ENCODE data around the gene AKNA.
A peak's percentile ranks its signal among the peaks of the same experiment; 100 is the strongest.

The AKNA gene

DNA sequence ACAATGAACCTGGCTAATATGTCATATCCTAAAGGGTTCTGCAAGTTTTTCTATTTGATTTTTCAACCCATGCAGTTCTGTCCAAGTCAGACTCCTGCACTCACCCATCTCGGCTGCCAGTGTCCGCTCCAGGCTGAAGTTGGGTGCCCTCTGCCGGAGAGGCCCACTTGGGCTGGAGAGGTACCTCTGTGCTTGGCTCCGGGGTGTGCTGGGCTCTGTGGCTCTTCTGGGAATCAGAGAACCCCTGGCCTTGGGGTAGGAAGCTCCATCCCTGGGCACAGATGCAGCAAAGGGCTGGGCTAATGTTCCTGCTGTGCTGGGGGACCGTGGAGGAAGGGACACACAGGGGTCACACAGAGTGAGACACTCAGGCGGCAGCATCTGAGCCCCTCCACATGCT, 32.0 kb downstream of the AKNA start:
- no peak for DNase-seq

DNA sequence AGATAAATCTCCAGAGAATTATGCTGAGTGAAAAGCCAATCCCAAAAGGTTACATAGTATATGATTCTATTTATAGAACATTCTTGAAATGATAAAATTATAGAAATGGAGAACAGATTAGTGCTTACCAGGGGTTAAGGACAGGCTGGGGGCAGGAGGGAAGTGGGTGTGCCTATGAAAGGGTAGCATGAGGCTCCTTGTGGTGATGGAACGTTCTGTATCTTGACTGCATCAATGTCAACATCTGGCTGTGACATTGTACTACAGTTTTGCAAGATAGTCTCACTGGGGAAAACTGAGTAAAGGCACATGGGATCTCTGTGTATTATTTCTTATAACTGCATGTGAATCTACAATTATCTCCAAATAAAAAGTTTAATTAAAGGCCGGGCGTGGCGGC, 35.9 kb downstream of the AKNA start:
- no peak for DNase-seq

DNA sequence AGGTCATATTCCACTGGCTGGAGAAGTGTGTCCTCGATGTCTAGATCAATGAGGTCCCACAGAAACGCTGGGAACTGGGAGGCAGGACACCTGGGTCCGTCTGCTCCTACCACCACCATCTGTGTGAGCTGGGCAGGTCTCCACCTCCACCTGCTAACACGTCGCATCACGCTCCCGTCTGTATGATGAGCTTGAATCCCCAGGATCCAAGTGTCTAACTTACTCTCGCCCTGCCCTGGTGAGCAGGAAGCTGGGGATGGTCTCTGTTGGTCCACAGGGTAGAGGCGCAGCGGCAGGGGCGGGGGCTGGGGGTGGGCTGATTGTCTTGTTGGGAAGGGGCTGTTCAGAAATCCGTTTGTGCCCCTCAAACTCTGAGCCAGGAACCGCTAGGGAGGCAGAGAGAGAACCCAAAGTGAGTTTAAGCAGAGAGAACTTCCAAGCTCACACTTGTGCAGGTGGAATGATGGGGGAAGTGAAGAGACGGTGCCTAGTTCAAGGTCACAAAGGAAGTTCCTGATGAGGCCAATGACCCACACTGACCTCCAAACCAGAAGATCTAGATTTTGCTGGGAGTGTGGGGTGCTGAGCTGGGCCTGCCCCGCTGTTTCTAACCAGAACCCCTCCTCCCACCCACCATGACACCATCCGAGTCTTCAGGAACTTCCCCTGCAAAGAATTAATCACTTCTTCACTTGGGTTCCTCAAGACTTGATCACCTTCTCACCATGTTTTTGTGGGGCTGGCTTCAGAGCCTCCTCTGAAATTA, 37.0 kb downstream of the AKNA start:
- DNase-seq: no peak

DNA sequence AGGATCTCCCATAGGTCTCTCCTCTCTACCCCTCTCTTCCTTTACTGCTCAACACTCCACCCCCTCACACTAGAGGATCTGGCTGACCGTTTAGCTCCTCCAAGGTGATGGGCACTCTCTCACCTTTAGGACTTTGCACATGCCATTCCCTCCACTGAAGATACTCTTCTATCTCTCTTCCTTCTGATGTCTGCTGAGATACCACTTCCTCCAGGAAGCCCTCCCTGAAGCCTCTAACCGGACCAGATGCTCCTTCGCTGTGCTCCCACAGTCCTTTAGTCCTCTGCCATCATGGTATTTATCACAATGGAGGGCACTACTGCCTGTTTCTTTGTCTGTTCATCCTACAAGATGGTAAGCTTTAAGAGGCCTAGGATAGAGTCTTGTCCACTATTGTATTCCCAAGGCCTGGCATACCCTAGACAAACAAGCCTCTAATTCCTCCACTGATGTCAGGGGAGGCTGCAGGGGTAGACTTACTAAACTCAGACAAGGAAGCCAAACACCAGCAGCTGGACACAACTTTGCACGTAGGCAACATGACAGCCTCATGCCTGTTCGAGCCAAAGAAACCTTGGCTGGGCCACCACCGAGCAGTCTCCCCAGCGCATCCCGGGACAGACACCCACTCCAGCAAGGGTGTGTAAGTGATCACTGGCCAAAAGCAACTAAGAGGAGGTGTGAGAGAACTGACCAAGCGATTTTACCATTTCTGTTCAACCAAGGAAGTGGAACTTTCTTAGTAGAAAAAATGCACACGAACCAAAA, 37.9 kb downstream of the AKNA start:
- DNase-seq: no peak

DNA sequence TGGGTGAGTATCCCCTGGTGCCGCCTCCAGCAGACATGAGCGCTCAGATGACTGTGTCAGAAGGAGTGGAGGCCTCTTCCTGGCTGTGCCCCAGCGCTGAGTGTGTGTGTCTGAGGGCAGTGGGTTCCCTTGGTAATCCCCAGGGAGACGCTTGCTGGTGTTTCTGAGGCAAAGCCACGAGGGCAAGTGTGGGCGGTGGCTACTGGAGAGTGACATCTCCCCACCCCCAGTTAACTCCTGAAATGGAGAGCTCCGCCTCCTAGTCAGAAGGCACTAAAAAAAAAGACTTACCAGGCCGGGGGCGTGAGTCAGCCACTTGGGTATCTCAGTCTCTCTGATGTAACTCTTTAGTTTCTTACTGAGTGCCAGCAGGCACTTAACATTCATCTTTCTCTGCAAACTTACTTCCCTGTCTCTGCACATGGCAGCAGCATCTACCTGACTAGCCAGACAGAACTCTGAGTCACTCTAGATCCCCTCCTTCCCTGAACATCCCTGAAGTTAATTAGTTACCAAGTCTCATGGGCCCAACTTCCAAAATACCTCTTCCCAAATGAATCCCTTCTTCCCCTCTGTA, 38.8 kb downstream of the AKNA start:
- DNase-seq: peak; percentile 86

DNA sequence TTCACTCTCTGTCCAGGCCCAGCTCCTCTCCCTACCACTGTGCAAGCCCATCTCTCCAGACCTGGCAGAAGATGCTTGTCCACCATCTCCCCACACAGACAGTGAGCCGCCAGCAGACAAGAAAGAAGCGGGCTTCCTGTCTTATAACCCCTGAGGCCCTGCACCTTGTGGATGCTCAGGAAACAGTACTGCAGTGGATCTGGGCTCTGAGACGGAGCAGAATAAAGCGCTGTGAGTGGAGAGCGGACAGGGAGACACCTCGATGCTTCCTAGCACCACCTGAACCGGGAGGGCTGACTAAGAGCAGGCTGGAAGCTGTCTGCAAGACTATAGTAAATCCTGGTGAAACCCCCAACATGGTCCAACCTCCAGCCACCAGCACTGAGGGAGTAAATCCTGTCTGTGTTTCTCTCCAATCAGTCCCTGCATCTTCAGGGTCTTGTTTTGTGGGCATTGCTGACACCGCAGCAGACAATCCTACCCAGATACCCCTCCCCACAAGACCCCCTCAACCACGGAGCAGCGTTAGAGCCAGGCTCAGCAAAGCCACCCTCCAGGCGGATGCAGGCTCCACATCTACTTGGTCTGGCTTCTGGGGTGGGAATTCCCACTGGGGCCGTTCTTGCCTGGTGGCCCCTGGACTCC, 39.4 kb downstream of the AKNA start:
- DNase-seq: no peak

DNA sequence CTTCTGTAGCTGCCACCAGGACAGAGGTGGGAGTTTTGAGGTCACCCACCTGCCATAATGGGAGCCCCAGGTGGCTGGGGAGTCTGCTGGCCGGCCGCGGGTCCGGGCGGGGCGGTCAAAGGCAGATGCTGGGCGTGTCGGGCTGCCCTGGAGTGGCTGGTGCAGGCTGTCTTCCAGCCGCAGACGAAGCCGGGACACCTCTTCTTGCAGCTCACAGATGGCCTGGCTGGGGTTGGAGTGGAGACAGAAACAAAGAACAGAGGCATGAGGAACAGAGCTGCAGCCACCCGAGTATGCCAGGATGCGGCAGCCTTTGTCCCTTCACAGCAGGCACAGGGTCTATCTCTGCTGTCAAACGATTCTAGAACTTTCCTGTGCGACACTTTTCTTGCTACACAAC, 40.1 kb downstream of the AKNA start:
- no peak for DNase-seq

DNA sequence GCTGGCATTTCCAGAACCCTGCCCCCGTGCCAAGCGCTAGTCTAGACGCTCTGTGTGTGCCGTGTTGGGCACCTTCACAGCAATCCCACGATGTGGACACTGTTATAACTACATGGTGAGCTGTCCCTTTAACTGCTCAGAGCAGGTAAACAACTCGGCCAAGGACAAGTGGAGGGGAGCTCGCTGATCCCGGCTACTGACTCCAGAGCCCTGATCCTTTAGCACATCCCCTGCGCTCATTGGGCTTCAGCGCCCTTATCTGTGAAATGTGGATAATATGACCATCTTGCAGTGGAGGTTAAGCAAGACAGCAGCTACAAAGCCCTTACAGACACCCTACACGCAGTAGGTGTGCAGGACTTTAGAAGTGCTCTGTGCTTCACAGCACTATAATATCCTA, 41.6 kb downstream of the AKNA start:
- DNase-seq: no peak

DNA sequence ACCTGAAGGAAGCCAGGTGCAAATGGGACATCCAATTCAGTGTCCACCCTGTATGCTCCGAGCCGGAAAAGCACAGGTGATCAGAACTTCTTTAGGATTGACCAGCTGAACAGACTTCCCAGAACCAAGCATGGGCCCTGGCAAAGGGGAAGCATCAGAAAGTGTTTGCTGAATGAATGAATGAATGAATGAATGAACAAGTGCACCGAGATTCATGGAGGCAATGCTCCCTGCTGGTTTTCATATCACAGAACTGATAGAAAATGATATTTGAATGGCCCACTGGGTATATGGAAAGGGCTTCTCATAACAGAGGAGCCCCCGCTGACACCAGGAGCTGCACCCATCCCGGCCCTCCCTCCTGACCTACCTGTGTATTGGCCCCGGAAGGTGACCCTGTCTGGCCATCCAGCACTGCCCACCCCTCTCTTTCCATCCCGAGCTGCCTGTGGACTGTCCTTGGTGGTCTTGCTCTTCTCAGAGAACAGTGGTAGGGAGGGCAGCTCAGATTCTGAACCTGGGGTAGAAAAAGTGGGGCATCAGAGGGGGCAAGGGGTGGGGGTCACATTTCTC, 42.2 kb downstream of the AKNA start:
- no peak for DNase-seq

DNA sequence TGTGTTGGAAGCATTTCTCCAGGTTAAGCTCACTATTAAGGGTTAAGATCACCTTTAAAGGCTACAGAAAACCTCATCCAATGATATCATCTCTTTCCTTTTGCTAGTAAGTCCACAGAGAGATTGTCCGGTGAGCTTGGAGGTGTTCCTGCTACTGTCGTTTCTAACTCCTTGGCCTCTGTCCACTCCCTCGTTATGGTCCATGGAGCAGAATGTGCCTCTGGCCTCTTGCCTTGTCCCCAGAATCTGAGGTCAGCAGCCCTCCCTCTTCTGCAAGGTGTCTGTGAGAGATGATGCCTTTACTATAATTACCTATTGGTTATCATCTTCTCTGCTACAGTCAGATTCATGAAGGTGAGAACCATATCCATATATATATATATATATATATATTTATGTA, 43.1 kb downstream of the AKNA start:
- DNase-seq: no peak

DNA sequence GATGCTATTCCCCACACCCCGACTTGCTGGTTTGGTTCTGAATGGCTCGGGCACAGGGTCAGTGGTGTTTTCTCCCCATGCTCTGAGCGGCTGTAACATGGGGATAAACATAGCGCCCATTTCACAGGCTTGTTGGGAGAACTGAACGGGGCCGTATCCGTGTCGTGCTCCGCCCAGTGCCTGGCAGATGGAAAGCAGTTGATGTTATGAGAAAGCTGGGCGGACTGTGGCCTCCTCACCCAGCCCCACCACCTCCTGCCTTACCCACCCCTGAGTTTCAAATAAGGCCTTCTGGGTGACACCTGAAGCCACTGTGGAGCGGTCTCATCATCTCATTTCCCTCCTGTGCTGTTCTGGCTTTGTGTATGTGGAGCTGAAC, 43.6 kb downstream of the AKNA start:
- DNase-seq: no peak

DNA sequence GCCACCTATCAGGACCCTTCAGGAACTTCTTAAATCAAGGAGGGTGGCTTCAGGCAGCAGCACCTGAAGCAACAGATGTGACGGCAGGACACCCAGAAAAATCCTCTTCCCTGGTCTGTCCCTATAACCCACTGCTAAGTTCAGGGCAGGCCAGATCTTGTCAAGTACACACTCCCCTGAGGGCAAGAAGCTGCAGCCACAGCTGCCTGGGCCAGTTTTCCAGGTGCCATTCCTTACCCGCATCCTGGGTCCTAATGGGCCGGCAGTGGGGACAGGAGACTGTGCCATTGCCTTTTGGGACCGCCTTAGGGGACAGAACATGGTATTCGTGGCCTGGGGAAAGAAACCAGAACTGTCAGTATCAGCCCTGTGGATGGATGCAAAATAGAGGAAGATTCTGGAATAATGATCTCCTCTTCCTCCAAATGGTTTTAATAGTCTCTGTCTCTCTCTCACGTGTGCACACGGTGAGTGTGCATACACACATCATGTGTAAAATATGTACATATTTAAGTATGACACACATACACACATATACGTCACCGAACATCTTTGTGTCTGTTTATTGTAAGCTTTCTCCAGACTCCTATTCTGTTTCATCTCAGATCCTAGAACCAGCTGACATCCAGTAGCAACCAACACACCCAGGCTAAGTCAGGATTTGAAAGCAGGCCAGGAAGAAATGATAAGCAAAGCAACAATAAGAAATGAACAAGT, 44.2 kb downstream of the AKNA start:
- DNase-seq: no peak

DNA sequence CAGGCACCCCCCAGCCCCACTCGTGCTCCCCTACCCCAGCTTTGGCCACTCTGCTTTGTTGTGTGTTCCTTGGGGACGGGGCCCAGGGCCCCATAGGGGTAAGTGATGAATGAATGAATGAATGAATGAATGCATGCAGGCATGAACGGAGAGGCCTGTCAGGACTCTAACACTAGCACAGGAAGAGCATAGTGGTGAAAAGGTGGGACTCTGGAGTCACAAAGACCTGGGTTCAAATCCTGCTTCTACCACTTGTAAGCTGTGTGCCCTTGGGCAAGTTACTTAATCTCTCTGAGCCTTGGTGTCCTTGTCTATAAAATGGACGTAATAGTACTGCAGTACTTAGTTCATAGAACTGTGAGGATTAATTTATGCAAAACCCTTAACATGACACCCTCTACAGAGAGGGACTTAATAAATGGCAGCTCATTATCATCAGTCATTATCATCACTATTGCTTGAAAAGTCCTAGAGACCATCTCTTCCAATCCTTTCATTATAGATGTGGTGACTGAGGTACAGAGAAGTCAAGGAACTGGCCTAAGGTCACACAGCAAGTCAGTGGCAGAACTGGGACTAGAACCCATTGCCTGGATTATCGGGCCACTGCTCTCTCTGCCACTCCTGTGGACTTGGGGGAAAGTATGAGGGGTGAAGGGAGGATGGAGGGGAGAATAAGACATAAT, 44.9 kb downstream of the AKNA start:
- DNase-seq: no peak

DNA sequence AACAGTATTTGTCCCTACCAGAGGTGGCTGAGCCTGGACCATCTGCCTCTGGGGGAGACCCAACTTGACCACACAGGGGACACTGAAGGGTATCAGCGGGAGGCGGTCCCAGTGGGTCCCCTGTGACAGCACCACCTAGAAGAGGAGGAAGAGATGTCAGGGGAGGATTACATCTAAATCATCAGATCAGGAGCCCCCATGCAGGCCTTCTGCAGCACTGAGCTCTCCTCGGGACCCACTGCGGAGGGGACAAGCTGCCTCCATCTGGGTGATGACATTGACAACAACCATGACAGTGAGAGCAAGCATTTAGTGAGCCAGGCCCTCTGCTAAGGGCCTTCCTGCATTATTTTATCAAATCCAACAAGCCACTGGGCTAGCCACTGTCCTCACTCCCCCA, 45.8 kb downstream of the AKNA start:
- DNase-seq: no peak

DNA sequence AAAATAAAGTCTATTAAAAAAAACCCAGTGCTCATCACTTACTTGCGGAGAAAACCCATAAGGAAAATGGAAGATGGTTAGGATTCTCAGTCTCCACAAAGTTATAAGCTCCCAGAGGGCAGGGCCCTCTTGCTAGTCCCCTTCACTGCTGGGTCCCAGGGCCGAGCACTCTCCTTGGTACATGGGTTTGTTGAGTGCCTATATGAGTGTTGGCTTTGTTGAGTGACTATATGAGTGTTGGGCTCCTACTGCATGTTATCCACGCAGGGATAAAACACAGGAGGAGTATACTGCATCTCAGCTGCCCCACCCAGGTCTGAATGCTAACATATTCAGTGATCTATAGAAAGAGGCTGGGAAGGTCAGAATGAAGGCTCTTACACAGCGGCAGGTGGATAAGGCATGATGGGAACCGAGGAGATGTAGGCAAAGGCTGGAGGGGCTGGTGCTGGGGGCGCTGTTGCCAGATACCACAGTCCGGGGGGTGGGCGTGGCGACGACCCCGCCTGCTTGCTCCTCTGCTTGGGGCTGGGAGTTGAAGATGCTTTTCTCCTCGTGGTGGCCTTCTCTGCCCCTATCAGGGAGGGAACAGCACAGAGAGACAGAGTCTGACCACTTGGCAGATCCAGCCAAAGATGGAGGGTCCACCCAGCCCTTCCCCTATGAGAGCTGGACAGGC, 46.5 kb downstream of the AKNA start:
- no peak for DNase-seq

DNA sequence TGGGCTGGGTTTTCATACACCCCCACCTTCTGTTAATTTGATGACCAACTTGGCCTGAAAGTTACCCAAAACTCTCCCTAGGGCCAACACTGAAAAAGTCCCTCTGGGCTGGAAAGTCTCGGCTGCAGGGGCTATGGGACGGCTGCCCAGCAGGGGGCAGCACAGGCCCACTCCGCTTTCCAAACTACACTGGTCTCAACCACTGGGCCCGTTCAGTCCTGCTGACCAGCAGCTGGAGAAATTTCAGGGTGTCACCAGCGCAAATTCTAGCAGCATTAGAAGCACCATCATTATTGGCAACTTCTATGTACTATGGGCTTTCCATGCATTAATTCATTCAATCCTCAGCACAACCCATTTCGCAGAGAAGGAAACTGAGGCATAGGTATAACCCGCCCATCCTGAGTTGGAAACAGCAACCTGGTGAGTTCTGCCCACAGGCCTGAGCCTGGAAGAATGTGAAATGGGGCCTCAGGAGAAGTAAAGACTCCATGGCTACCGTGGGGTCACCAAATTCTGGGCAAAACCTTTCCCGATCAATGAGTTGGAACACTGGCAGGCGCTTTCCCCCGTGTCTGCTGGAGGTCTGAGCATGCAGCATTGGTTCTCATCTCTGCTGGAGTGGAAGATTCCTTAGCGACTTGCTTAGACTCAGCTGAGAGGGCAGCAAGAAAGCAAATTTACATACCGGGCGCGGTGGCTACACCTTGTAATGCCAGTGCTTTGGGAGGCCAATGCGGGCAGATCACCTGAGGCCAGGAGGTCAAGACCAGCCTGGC, 48.5 kb downstream of the AKNA start:
- DNase-seq: peak; percentile 60

DNA sequence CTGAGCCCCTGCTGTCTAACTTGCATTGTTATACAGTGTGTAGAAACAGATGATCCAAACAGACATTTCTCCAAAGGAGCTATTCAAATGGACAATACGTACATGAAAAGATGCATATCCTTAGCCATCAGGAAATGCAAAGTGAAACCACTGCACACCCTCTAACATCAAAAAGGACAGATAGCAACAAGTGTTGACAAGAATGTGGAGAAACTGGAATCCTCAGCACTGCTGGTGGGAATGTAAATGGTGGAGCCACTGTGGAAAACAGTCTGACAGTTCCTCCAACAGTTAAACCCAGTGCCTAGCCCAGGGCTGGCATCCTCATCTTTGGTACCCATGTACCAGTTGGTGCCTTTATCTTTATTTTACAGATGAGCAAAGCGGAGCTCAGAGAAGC, 49.6 kb downstream of the AKNA start:
- no peak for DNase-seq

DNA sequence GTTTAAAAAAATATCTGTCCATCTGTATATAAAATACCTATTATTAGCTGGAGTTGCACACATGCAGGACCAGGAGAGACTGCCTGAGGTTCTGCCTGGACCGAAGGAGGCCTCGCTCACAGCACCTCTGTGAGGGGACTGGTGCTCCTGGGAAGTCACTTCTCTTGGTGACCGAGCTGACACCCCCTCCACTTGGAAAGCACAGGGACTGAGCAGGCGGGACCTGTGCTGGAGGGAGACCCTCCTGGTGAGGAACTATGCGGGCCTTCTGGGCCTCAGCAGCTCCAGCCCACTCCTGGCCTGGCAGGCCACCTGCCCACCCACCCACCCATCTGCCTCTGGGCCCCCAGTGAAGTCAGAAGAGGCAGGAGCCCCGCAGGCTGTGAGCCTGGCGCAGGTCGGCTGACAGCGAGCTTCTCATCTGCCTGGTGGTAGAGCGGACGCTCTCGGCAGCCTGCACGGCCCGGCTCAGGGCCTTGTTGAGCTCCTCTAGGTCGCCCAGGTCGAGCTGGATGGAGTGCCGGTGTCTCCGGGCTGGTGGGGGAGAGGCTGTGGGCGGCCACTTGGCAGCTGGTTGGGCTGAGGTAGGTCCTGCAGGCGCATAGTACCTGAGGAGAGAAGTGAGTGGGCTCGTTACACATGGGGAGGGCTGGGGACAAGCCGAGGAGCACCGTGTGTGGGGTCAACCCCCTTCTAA, 50.9 kb downstream of the AKNA start:
- no peak for DNase-seq

DNA sequence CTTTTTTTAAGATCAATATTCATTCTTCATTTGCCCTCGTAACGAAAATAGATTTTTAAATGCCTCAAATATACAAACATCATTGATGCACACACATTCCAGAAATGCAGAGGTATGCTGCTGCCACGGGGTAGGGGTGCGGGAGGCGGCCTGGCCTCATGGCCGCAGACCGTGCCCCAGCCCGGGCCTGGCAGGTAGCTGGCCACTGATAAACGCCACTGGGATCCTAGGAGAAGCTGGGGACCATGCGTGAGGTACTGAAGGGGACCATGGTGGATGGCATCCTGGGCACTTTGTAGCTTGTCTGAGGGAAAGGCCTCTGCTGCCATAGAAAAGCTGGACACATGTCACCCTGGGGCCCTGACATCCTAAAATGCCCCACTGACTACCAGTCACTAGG, 51.6 kb downstream of the AKNA start:
- no peak for DNase-seq

DNA sequence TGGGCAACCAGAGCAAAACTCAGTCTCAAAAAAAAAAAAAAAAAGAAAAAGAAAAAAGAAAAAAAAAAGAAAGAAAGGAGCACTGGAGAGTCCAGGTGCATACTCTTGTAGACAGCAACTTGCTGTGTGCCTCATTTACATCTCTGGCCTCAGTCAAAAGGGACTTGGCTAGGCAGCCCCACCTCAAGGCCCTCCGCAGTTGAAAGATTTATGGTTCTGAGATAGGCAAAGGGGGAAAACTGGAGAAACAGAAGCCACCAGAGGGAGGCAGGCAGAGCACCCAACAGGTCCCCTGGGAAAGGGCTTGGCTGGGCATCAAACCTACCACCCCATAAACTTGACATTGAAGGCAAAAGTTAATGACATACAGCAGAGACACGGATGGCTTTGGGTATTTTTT, 52.0 kb downstream of the AKNA start:
- DNase-seq: no peak
